GM13977 (cell line): ENCODE measurements around the gene DDX31.

Experiments
- DNase-seq: peaks from one replicate; pipeline ENCODE4 v3.0.0; 2012; ENCODE audit warnings: low spot score
- in situ Hi-C: fragments of 300-500 bp; cut with MboI; formaldehyde crosslinking; loops from one replicate; pipeline ENCODE4 v1.12.0; 2022; ENCODE audit warnings: low sequenced_read_pairs, low pct_unique_long_range_greater_than_20kb, mixed read lengths, inconsistent platforms; ENCODE audit not compliant: unreplicated experiment
- TF ChIP-seq, protein P1 (sequence below): IDR thresholded peaks from 2 replicates; pipeline ENCODE4 v1.5.1; 2012; ENCODE audit warnings: mild to moderate bottlenecking, control low read depth; ENCODE audit not compliant: insufficient read depth; ENCODE audit errors: extremely low read depth, missing control alignments

DDX31 gene

DNA sequence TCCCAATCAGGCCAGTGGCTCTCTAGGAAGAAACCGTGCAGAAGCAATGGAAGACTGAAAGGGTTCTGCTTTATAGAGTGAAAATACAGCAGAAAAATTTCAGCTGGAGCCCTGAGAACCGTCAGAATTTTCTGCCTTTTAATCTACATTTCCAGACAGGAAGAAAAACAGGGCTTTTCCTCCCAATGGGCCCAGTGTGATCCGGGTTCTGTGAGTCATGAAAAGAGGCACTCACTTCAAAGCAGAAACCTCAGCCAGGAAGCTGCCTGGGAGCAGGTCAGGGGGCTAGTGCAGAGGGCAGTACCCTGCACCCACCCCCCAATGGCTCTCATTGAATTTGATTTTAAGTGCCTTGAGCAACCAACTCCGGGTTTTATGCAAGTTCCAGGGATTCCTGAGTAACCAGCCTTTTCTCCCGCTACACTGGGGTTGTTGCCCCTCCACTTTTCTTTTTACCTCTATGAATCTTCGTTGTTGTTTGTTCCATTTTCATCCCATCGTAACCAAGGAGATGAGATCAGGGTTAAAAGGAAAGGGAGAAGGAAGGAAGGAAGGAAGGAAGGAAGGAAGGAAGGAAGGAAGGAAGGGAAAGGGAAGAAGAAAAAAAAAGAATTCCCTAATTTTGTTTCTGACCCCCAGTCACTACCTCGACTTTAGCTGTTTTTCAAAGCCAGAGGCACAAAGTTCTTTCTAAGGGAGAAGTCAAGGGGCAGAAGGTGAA lies 86.0 kb downstream of the DDX31 start:
- no peak for DNase-seq
- in situ Hi-C loops: no loop called here
- TF ChIP-seq, protein P1, sequence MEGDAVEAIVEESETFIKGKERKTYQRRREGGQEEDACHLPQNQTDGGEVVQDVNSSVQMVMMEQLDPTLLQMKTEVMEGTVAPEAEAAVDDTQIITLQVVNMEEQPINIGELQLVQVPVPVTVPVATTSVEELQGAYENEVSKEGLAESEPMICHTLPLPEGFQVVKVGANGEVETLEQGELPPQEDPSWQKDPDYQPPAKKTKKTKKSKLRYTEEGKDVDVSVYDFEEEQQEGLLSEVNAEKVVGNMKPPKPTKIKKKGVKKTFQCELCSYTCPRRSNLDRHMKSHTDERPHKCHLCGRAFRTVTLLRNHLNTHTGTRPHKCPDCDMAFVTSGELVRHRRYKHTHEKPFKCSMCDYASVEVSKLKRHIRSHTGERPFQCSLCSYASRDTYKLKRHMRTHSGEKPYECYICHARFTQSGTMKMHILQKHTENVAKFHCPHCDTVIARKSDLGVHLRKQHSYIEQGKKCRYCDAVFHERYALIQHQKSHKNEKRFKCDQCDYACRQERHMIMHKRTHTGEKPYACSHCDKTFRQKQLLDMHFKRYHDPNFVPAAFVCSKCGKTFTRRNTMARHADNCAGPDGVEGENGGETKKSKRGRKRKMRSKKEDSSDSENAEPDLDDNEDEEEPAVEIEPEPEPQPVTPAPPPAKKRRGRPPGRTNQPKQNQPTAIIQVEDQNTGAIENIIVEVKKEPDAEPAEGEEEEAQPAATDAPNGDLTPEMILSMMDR: no peak

DNA sequence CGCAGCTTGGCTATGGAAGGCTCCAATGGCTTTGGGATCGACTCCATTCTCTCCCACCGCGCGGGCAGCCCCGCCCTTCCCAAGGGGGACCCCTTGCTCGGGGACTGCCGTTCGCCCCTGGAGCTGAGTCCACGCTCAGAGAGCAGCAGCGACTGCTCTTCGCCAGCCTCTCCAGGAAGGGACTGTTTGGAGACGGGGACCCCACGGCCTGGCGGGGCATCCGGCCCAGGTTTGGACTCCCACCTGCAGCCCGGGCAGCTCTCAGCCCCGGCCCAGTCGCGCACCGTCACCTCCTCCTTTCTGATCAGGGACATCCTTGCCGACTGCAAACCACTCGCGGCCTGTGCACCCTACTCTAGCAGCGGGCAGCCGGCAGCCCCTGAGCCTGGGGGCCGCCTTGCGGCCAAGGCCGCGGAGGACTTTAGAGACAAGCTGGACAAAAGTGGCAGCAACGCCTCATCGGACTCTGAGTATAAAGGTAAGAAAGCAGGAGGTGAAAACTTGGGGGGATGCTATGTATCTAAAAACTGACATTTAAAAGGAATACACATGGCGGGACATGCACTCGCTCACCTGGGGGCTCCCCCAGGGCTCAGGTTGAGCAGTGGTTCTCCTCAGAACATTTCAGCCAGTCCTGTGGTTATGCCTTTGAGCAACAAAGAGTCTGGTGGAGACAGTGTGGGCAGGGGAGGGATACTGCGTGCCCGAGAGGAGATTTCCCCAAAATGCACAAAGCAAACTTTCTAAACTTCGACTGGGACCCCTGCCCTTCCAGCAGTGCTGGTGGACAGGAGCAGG lies 86.8 kb downstream of the DDX31 start:
- TF ChIP-seq, protein P1: no peak
- DNase-seq: no peak
- in situ Hi-C loops: no loop called here

DNA sequence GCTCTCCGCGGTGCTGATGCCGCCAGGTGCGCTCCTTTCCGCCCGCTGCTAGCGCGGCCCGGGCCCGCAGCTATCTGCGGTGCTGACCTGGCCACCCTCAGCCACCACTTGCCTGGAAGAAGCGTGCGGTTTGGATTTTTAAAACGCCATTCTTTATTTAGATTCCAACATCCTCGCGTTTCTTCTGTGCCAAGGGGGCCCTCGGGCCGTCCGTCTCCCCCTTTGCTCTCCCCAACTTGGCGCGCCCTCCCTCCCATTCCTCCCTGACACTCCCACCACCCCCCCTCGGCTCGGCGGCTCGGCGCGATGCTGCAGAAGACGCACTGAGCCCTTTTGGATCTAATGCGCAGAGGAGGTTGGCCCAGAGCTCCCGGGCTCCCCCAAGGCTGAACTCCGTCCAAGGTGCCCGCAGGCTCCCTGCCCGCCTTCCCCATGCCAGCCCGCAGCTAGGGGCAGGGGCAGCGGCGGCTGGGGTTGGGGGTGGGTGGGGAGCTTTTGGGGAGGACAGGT lies 87.5 kb downstream of the DDX31 start, which contains the start of gene BARHL1:
Gene BARHL1 (plus strand): TSS at position 331 of the 510 bp plus-strand sequence. CDS start 192 bp downstream, outside the sequence.
- no peak for DNase-seq
- TF ChIP-seq, protein P1: no peak
- in situ Hi-C loops: no loop called here

DNA sequence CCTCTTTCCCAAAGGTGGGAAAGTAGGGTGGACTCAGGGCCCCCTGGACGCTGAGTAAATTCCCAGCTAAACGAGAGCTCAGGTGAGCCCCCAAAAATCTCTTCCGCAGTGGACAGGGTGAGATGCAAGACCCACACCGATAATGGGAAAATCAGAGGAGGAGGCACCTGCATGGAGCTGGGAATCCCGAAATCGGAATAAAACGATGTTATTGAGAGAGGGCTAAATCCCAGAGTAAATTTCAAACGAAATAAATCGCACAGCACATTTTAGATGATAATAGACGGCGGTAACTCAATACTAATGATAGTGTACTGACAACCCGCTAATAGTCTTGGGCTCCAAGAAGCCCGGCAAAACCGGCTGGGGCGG lies 90.4 kb downstream of the DDX31 start:
- TF ChIP-seq, protein P1: no peak
- in situ Hi-C loops: no loop called here
- no peak for DNase-seq

DNA sequence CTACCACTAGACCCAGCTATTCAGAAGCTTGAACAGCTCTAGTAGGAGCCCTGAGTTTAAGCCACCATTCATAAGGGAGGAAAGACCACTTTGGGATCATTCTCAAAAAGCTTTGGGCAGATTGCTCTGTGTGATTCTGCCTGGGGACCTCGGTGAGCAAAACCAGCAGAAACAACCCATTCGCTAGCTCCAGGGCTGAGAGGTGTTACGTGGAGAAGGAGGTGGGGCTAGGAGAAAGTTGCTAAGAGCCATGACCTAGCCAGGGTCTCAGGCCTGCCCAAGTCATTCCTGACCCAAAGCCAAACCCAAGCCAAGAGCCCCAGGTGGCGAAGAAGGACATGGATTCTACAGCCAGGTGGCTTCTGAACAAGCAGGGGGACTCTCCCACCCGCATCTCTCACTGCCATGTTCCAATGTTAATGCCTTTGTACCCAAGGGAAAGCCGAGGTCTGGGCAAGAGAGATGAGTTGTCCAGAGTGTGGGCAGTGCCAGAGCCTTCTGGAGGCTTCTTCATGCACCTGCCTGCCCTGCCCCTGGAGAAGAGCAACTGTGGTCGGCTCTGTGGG lies 91.3 kb downstream of the DDX31 start:
- TF ChIP-seq, protein P1: no peak
- DNase-seq: no peak
- in situ Hi-C loops: no loop called here

DNA sequence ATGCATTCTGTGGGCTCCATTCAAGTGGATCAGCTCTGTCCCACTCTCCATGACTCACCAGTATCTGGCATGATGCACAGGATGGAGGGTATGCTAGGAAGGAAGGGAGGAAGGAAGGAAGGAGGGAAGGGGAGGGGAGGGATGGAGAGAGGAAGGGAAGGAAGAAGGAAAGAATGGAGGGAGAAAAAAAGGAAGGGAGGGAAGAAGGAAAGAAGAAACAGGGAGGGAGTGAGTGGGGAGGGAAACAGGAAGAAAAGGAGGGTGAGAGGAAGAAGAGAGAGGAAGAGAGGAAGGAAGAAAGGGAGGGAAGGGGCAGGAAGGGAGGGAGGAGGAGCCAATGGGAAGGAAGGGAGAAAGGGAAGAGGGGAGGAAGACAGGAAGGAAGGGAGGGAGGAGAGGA lies 92.7 kb downstream of the DDX31 start:
- DNase-seq: no peak
- TF ChIP-seq, protein P1: no peak
- in situ Hi-C loops: no loop called here
